Endothelial cell (in vitro differentiated cells): ENCODE results near the gene ZNF532. TPM values are rescaled to one million over a fixed set of nuclear protein-coding genes. Genes with fewer than 3 reads are reported as not detected.
"Not testable (repeated sequence)": the region's sequence is repeated elsewhere in the genome, so short reads cannot be mapped to it uniquely, and the experiment has no call there.

Experiments
- DNase-seq: peaks from one replicate; pipeline ENCODE4 v3.0.0; 2021; ENCODE audit warnings: low spot score
- H3K27ac Mint-ChIP-seq: one replicate; pipeline ENCODE4 v1.8.0; 2021; ENCODE audit warnings: mixed read lengths, inconsistent platforms; ENCODE audit not compliant: unreplicated experiment
- H3K27me3 Mint-ChIP-seq: one replicate; pipeline ENCODE4 v1.8.0; 2021; ENCODE audit warnings: mild to moderate bottlenecking, moderate library complexity, mixed read lengths, inconsistent platforms; ENCODE audit not compliant: unreplicated experiment
- H3K36me3 Mint-ChIP-seq: one replicate; pipeline ENCODE4 v1.8.0; 2021; ENCODE audit warnings: mild to moderate bottlenecking, low read depth, mixed read lengths, inconsistent platforms; ENCODE audit not compliant: unreplicated experiment
- H3K4me1 Mint-ChIP-seq: one replicate; pipeline ENCODE4 v1.8.0; 2021; ENCODE audit warnings: mild to moderate bottlenecking, mixed read lengths, inconsistent platforms; ENCODE audit not compliant: unreplicated experiment
- H3K4me3 Mint-ChIP-seq: one replicate; pipeline ENCODE4 v1.8.0; 2021; ENCODE audit warnings: mild to moderate bottlenecking, mixed read lengths, inconsistent platforms; ENCODE audit not compliant: unreplicated experiment
- H3K9me3 Mint-ChIP-seq: one replicate; pipeline ENCODE4 v1.8.0; 2021; ENCODE audit warnings: mixed read lengths, inconsistent platforms; ENCODE audit not compliant: unreplicated experiment
- CTCF ChIP-seq: fragments of 200-600 bp; sonication (generic); IDR thresholded peaks from one replicate; pipeline ENCODE4 v1.5.0; 2021; ENCODE audit warnings: antibody characterized with exemption; ENCODE audit not compliant: unreplicated experiment
- total RNA-seq: library from RNA; stranded (reverse); fragmentation: NEBNext Ultra II Directional; extraction: Animal tissue kit (Norgen Biotek cat#: 25700); gene quantifications from one replicate; pipeline ENCODE4 v1.2.1, GENCODE V29; 2021; ENCODE audit not compliant: unreplicated experiment

Gene ZNF532
- total RNA-seq, 1 donor from 2014 or later: 178 TPM

DNA sequence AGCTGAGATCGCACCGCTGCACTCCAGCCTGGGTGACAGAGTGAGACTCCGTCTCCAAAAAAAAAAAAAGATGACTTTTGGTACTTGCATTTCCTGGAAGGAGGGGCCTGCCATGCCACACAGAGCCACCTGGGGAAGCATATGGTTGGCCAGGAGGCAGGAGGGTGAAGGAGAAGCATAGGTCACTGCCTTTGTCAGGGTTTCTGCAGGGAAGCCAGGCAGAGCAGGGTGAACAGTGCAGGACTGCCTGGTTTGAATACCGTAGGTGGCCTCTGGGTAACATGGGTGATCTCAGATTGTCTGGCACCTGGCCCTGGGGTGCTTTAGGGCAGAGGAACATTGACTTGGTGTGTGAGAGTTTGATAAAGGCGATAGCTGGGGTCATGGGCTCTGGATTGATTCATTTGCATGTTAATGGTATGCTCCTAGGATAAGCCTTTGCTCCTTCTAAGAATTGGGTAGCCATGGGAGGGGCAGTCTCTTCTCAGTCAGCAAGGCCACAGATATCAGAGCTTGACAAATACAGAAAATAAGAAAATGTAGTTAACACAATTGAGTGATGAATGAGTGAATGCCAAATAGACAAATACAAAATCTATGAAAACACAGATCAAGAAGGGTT, 151.0 kb downstream of the ZNF532 start:
- no peak for TF ChIP-seq CTCF
- H3K27me3 Mint-ChIP-seq: peaks cover 3% of the 10 kb centered on the region
- no peak overlapping the region for H3K27ac Mint-ChIP-seq
- H3K4me1 Mint-ChIP-seq: no peaks in the 10 kb centered on the region
- H3K4me3 Mint-ChIP-seq: no peak overlapping the region
- no peak for DNase-seq
- H3K9me3 Mint-ChIP-seq: no peaks in the 10 kb centered on the region
- H3K36me3 Mint-ChIP-seq: peaks cover 5% of the 10 kb centered on the region

GRCh38 chr18:59021500-59021899, 156.8 kb downstream of the ZNF532 start:
- Mint-ChIP-seq H3K4me3 (no peak overlapping the region), H3K27ac (no peak overlapping the region), H3K4me1 (peaks cover 2% of the 10 kb centered on the region), H3K27me3 (peaks cover 2% of the 10 kb centered on the region), H3K36me3 (peaks cover 7% of the 10 kb centered on the region), H3K9me3 (no peaks in the 10 kb centered on the region)
- no peak for DNase-seq
- TF ChIP-seq CTCF: no peak

- Mint-ChIP-seq H3K9me3 (no peaks in the 10 kb centered on the region), H3K4me1 (peaks cover 2% of the 10 kb centered on the region), H3K4me3 (no peak overlapping the region), H3K36me3 (peaks cover 7% of the 10 kb centered on the region), H3K27ac (no peak overlapping the region), H3K27me3 (peaks cover 5% of the 10 kb centered on the region)
- DNase-seq: no peak
- TF ChIP-seq CTCF: no peak
Observed at GRCh38 chr18:59022167-59022945, 157.7 kb downstream of the ZNF532 start.

- no peak overlapping the region for H3K27ac Mint-ChIP-seq
- H3K36me3 Mint-ChIP-seq: peaks cover 3% of the 10 kb centered on the region
- no peak for DNase-seq
- peaks cover 5% of the 10 kb centered on the region for H3K27me3 Mint-ChIP-seq
- no peak overlapping the region for H3K4me3 Mint-ChIP-seq
- peaks cover 2% of the 10 kb centered on the region for H3K4me1 Mint-ChIP-seq
- no peak for TF ChIP-seq CTCF
- no peaks in the 10 kb centered on the region for H3K9me3 Mint-ChIP-seq
Observed at GRCh38 chr18:59024829-59025228, 160.2 kb downstream of the ZNF532 start.

DNA sequence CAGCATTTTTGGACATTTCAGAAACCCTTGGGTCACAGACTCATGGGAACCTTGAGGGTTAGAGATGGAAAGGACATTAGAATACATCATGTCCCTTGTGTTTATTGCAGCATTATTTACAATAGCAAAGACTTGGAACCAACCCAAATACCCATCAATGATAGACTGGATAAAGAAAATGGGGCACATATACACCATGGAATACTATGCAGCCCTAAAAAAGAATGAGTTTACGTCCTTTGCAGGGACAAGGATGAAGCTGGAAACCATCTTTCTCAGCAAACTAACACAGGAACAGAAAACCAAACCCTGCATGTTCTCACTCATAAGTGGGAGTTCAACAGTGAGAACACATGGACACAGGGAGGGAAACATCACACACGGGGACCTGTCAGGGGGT, 160.9 kb downstream of the ZNF532 start:
- not testable (repeated sequence) for DNase-seq, H3K27ac Mint-ChIP-seq, H3K4me1 Mint-ChIP-seq, H3K36me3 Mint-ChIP-seq, H3K9me3 Mint-ChIP-seq, H3K4me3 Mint-ChIP-seq, H3K27me3 Mint-ChIP-seq
